Activated CD8-positive, alpha-beta memory T cell treated with anti-CD3 and anti-CD28 coated beads for 4 hours (primary cell): ENCODE measurements around the gene HPCAL1.

Source experiments
- DNase-seq, 2 donors: peaks; one replicate each; pipeline ENCODE4 v3.0.0-alpha.2; 2020; ENCODE audit warnings: low read depth in 2 of 2

HPCAL1 gene

DNA sequence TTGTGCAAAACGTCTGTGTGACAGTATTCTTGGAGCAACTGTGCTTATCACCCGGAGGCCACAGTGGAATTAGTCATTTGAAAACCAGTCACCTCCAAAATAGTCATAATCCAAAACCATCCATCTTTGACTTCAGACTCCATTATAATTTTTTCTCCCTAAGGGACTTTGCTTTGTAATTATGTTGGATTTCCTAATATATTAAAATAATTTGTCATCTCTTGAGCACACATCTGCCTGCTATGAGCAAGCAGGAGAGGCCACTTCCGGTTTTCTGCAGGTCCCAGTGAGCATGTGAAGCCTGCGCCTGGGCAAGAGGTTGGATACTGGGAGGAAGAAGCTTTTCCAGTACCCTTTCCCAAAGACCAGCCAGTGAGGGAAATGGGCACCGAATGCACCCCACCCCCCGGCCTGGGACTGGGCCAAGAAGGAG, 87.7 kb downstream of the HPCAL1 start:
- DNase-seq: no peak

DNA sequence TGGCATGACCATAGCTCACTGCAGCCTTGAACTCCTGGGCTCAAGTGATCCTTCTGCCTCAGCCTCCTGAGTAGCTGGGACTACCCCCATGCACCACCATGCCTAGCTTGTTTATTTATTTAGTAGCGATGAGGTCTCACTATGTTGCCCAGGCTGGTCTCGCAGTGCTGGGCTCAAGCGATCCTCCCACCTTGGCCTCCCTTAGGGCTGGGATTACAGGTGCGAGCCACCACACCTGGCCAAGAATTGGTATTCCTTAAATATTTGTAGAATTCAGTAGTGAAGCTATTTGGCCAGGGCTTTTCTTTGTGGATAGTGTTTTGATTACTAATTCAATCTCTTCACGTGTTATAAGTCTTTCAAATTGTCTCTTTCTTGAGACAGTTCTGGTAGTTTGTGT, 89.4 kb downstream of the HPCAL1 start:
- DNase-seq: no peak

DNA sequence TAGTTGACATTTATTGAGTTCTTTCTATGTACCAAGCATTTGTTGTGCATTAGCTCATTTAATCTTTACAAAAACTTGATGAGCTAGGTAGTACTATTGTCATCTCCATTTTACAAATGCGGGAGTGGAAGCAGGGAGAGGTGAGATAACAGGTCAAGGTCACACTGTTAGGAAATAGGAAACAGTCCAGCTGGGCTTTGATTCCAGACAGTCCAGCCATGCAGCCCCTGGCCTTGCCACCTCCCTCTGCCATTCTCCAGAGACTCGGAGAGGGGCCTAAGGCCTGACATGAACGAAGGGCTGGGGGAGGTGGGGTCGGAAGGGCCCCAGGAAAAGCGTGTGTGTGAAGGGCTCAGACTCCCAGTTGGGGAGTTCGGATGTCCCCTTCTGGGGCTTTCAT, 89.8 kb downstream of the HPCAL1 start:
- no peak for DNase-seq

DNA sequence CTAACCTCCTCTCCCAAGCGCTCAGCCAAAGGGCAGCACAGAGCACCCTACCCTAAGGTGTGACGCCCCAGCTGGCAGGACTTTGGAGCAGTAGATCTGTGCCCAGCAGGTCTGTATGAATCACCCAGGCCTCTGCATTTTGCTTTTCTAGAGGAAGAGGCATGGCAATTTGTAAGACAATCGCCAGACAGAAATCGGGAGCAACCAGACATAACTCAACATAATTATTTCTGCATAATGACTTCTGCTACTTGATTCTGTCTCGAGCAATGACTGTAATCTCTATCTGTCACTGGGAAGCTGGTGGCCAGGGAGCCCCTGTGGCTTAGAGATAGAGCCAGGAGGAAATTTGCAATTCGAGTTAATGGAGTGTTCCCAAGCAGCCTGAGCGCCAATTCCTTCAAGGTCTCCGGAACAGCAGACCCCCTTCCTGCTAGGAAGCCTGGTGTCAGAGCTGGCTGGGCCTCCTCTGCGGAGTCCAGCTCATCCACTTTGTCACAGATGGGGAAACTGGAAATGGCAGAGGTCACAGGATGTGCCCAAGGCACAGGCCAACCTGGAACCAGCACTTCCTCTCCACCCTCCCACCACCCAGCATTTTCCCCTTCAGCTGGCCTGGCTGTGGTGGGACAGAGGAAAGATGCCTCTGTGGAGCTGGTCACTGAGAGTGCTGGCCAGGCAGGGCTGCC, 90.4 kb downstream of the HPCAL1 start:
- no peak for DNase-seq

DNA sequence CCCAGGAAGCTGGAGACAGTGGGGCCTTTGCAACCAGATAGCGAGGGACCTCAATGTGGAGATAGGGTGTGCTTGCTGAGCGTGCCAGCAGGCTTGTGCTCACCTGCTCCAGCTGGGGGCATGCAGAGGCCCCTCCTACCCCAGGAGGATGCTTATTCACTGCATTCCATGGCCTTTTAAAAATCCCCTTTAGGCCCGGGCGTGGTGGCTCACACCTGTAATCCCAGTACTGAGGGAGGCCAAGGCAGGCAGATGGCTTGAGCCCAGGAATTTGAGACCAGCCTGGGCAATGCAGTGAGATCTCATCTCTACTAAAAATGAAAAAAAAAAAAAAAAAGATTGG, 90.9 kb downstream of the HPCAL1 start:
- no peak for DNase-seq

DNA sequence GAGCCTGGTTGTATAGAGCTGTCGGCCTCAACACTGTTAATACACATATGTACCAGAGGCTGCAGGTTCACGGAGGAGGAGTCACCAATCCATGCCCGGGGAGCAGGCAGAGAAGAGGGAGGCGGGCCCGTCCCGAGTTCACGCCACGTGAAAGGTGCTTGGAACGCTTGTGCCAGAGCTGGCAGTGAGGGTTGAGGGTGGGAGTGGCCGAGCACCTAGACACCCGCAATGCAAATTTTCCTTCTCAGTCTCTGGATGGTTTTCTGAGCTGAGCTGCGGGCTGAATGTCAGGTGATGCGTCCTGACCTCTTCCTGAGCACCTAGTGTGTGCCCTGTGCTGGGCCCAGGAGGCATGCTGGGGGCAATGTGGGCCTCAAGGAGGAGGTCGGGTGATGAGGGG, 93.2 kb downstream of the HPCAL1 start:
- DNase-seq: no peak

DNA sequence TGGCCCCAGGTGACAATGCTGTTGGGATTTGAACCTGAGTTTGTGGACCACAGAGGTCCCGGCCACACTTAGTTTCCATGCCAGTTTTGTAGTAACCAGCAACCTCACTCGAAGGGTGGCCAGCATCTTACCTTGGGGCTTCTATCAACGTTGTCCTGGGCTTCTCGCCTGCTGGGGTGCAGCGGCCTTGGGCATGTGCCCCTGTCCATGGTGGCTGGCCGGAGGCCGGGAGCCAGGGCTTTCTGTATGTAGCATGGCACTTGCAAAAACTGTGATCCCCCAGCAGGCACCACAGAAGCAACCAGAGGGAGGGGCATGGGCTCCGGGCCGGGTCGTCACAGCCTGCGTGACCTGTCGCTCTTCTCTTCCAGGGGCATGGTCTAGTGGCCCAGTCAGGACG, 93.8 kb downstream of the HPCAL1 start:
- no peak for DNase-seq

DNA sequence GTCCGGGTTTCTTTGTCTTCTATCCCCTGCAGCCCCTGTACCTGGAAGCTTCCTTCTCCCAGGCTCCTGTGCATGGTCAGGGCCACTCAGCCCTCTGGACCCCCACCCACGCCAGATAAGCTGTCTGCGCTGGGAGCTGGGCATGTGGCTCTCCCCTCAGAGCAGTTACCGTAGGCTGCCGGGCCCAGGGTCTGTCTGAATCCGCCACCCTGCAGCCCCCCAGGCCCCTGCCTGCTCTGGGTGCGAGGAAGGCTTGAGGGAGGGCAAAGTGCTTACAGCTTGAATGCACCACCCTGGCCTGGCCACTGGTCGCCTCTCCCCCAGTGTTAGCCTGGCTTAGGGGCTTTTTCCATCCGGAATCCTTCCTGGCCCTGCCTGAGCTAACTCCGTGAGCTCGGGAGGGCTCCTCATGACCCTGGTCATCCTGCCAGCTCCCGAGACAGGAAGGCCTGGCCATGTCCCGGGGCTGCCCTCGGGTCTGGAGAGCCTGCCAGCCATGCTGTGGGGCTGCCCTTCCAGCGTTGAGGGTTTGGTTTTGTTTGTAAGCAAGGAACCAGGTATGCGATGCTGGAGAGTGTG, 94.7 kb downstream of the HPCAL1 start:
- DNase-seq: no peak

DNA sequence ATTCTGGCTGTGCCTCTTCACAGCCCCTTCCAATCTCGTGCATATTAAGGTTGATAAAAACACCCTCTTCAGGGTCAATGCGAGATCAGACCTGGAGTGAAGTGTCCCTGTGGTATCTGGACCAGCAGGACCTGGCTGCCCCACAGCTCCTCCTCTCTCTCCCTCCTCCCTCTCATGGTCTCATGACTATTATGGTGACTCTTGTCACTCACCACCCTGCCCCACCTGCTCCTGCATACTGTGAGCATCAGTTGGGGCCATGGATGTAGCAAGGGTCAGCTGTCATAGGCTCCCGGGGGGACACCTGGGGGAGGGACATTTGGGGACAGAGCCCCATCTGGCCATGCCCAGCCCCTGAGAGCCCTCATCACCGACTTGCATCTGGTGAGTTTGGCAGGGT, 95.2 kb downstream of the HPCAL1 start:
- DNase-seq: no peak

DNA sequence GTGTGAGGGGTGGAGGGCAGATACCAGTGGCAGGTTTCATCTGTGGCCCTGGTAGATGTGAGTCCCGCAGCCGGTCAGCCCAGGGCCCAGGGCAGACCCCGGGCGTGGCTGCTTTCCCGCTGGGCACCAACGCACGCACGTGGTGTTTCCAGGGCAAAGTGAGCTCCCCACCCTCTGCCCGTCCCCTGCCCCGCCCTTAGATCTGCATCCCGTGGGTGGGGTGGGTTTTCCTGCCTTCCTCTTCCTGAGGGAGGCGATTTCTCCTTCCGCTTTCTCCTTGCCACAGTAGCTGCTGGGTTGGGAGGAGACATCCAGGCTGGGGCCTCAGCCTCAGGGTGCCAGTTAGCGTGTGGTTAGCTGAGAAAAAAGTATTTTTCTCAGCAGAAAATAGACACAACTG, 95.8 kb downstream of the HPCAL1 start:
- no peak for DNase-seq

DNA sequence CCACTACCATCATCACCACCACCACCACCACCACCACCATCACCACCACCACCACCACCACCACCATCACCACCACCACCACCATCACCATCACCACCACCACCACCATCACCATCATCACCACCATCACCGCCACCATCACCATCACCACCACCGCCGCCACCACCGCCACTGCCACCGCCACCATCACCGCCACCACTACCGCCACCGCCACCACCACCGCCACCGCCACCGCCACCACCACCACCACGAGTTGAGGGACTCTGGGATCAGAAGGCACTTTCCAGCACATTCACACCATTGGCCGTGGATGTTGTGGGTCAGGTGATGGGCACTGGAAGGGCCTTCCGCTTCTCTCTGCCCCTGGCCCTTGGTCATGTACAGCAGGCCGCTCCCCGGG, 96.7 kb downstream of the HPCAL1 start:
- no peak for DNase-seq

DNA sequence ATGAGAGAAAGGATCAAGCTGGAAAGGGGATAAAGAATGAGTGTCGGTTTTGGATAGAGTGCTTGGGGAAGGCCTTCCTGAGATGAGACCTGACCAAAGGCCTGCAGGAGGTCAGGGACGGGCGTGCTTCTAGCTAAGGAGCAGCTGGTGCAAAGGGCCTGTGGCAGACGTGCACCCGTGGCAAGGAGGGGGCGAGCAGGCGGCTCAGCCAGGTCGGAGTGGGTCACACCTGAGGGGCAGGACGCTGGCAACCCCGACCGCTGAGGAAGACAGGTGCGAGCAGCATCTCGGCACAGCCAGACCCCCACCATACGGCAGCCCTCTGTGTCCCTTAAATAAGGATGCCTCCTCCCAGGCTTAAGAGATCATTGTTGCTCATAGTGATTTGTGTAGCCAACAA, 97.3 kb downstream of the HPCAL1 start:
- no peak for DNase-seq

DNA sequence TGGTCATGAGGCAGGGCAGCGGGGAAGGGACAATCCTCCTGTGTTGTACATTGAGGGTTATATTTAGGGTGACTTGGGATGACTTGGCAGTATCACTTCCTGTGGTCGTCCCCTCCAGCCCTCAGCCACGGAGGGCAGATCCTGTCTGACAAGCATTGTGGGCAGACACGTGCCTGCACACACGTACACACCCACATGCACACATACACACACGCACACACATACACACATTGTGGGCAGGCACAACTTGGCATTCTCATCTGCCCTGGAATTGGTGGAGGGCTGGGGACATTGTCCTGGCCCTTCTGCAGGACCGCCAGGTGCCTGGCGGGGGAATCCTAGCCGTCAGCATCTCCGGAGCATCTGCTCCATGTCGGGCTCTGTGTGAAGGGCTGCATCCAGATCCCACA, 97.9 kb downstream of the HPCAL1 start:
- DNase-seq: no peak

DNA sequence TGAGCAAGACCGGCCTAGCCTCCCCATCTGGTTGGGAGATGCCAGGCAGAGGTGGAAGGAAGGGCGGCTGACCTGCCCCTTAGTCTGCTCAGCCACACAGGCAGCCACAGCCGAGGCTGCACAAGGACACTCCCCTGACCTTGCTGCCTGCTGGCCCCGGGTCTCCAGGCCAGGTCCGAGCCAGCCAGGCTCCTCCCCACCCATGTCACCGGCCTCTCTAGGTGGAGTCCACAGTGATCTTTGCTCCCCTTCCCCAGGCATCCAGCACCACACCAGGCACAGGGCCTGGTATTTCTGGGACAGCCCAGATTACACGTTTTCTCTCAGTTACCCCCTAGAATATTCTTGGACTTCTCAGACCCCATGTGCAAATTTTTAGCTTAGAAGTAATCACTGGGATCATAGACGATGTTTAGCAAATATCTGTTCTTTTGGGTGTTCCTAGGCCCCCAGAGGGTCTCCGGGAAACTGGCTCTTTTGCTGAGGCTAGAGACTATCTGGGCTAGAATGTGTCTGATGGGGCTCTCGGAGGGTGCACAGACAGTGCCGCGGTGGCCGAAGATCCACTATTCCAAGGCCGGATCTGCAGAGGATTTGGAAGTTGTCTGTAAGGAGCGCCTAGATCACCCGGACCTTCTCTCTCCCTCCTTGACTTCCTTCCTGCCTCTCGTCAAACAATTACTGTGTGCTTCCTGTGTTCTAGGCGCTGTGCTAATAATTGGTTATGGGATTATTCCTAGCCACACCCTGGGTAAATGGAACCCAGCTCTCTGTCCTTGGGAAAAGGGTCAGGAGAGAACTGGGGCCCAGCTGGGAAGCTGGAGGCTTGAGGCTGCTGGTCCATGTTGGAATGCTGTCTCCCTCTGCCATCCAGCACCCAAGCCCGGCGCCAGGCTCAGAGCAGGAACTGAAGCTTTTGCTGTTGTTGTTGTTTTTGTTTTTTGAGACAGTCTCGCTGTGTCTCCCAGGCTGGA, 98.6 kb downstream of the HPCAL1 start:
- DNase-seq: no peak

DNA sequence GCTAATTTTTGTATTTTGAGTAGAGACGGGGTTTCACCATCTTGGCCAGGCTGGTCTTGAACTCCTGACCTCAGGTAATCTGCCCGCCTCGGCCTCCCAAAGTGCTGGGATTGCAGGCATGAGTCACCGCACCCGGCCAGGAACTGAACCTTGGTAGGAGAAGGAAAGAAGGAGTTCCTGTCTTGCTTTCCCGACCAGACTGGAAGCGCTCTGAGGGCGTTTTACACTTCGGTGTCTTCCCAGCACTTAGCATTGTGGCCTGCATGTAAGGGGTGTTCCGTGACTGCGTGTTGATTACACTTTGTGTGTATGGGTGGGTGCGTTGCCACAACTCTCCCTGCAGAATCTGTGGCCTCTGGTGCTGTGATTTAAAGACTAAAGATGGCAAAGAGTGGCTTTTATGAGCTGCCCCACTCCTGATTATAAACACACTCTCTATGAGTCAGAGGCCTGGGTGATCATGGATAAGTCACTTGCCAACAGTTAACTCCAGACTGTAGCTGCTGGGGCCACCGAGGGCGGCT, 99.4 kb downstream of the HPCAL1 start:
- no peak for DNase-seq

DNA sequence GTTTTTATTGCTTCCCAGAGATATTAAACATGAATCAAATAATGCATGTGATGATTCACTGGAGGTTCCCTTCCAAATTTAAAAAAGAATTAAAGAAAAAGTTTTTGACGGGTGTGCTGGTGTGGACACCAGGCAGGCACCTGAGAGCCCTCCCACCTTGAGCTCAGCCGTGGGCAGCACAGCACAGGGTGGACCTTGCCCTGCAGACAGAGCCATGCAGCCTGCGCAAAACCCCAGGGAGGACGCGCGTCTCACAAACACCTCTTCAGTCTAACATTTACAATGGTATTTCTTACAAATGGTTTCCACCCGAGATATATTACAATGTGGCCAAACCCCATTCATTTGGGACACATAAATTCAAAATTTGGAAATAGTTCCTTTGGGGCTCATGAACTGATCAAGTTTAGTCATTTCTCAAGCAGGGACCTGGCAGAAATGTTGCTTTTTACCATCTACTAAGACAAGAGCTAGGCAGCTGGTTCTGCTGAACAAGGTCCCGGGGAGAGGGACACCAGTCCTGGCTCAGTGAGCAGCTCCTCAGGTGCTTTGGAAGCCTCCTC, 100.0 kb downstream of the HPCAL1 start:
- DNase-seq: no peak

DNA sequence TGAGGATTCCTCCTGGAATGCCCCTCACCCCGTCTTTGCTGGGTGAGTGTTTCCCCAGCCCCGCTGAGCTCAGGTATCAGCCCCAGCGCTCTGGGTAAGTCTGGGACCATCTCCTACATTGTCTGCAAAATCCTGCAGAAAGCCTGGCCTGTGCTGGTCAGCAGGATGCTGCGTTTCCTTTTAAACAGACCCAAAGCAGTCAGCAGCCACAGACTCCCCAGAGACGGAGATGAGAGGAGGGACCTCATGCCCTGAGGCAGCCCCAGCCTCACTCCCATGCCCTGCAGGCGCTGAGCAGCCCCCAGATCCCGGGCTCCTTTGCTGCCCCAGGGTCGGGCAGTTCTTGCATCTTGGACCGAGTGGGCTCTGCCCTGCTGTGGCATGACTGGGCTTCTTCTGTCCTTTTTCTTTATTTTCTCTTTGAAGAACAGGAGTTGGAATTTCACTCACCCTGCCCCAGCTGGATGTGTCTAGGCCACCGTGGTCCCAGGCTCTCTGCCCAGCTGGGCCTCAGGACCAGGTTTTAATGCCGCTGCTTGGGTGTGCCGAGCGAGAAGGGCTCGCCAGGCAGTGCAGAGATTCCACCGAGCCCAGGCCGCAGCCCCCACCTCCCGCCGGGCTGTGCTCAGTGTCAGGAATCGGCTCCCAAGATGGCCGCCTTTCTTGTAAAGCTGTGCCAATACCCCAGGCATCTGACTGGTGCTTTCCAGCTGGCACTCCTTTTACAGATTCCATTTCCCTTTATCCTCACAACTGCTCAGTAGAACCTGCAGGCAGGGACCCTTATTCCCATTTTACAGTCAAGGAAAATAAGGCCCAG, 101.8 kb downstream of the HPCAL1 start:
- no peak for DNase-seq

DNA sequence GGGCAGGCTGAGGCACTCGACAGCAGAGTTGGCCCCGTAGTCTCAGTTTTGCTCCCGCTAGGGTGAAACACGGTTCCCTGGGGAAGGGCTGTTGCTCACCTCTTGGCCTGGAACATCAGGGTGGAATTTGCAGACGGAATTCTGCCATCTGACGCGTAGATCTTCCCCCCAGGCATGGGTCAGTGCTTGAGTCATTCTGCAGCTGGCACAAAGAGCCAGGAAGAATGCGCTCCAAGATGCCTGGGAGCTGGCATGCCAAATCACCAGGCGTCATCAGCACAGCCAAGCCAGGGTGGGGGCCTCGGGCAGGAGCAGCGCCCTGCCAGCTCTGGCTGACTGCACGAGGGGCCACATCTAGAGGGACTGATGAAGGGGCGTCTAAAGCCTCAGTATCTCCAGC, 102.7 kb downstream of the HPCAL1 start:
- DNase-seq: no peak

DNA sequence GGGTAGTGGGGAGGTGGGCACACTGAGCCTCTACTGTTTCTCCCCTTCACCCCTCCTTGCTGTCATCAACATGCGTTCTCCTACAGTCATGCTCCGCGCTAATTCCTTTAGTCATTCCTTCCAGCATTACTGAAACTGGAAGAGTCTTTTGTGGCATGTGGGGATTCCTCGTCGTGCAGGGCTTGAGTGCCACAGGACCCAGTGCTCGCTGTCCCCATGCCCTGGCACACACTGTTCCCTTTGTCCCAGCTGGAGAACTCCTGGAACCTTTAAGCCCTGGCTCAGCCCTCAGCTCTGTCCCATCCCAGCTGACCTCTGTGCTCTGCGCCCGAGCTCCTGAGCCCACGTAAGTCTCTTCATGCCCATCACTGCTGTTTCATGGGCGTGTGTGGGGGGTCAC, 103.3 kb downstream of the HPCAL1 start:
- DNase-seq: no peak

DNA sequence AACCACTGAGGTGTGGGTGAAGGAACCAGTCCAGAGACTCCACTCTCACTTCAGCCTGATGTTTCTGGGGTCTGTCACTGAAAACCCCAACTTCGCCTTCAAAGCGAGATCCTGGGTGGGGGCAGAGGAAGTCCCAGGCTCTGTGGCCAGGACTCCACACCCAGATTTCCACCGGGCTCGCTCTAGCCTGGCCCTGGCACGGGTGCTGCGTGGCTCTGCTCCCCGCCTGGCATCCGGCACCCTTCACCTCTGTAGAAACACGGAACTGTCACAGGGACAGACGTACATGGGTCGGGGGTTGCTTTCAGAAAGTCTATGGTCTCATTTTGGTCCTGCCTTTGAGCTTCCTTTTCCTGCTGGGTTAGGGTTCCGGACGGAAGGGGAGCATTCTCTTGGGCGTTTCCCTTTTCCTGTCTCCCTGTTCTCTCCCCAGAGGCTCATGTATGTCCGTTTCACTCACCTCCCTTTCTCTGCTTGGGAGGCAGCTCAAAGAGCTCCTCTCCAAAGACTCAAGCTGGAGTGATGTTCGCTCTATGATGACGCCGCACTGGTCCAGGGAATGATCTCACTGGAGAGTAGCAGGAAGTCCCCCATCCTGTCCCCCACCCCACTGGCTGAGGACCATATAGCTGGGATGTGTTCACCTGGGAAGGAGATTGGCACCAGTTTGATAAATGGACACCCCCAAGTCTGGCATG, 103.9 kb downstream of the HPCAL1 start:
- no peak for DNase-seq

DNA sequence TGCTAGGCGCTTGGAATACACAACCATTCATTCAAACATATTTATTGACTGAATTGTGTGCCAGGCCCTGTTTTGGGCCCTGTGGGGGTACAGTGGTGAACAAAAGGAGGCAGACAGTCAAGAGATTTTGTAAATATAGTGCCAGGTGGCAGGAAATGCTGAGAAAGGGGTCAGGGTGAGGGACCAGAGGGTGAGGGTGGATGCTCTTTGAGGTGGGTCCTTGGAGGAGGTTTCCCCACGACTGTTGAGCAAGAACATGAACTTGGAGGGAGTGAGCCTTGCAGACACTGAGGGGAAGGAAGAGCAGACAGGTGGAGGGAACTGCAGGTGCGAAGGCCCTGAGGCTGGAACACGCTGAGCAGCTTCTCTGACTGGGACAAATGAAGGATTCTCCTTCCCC, 104.7 kb downstream of the HPCAL1 start:
- no peak for DNase-seq
